ENCODE results near the gene NRXN3. TPM values are rescaled to one million over a fixed set of nuclear protein-coding genes. Genes with fewer than 3 reads are reported as not detected.

Gene NRXN3
- total RNA-seq, 1 experiment from 2014 or later, result not detected

- no peaks in the 10 kb centered on the region for H3K4me1 ChIP-seq (ENCODE audit: control insufficient read depth in 1 of 2, insufficient read depth in 2 of 2, low read length in 2 of 2)
- ATAC-seq, result no peak
These were observed 456.9 kb downstream of the NRXN3 start for GRCh38 chr14:78627114-78627513.

More at GRCh38 chr14:78627114-78627513, 456.9 kb downstream of the NRXN3 start:
- TF ChIP-seq SP1 (IDR thresholded peaks at IDR 0.05; ENCODE audit: low read depth) (no peak), SIN3A (IDR thresholded peaks at IDR 0.05; ENCODE audit: low read depth) (no peak), POLR2AphosphoS5 (IDR thresholded peaks at IDR 0.05; ENCODE audit: low read depth, low read length) (no peak), REST (IDR thresholded peaks at IDR 0.05; ENCODE audit: low read depth) (no peak), FOSL1 (IDR thresholded peaks at IDR 0.05; ENCODE audit: low read depth) (no peak), EZH2phosphoT487 (IDR thresholded peaks at IDR 0.05; ENCODE audit: borderline replicate concordance) (no peak), ZFX (IDR thresholded peaks at IDR 0.05) (no peak), JUND (IDR thresholded peaks at IDR 0.05) (no peak)
- H3K9me3 ChIP-seq (ENCODE audit: control insufficient read depth in 1 of 2, insufficient read depth in 1 of 2, low read depth in 1 of 2, low read length in 2 of 2), result no peaks in the 10 kb centered on the region
- ChIA-PET CTCF (no interaction called here), POLR2A (no interaction called here), RAD21 (ENCODE audit: low non-redundant PET in 1 of 2, low total read pairs in 2 of 2, uncharacterized antibody in 2 of 2, unreplicated experiment in 2 of 2) (no interaction called here)
- no peak overlapping the region for H3K4me2 ChIP-seq (ENCODE audit: low read length)
- H3K9me2 ChIP-seq (ENCODE audit: insufficient read depth), result no peaks in the 10 kb centered on the region
- no peaks in the 10 kb centered on the region for H4K20me1 ChIP-seq (ENCODE audit: insufficient read depth)
- no TSS peak for BruUV-seq (replicated peaks)
- no peak overlapping the region for H3K9ac ChIP-seq (ENCODE audit: low read length)
- no peak overlapping the region for H3K27ac ChIP-seq (ENCODE audit: low read depth, low read length)
- no peaks in the 10 kb centered on the region for H3K36me3 ChIP-seq (ENCODE audit: control insufficient read depth in 1 of 2, insufficient read depth in 2 of 2, low read length in 2 of 2)
- no peaks in the 10 kb centered on the region for H3K79me2 ChIP-seq (ENCODE audit: insufficient read depth, low read length)
- intact Hi-C loops (cut with micrococcal nuclease), result no loop called here
- DNase-seq (ENCODE audit: low read depth, low spot score), result no peak
- no peak overlapping the region for H3K4me3 ChIP-seq (replicated peaks in 1 of 2; ENCODE audit: low read depth in 1 of 2, low read length in 2 of 2)
- no peak overlapping the region for H2AFZ ChIP-seq (ENCODE audit: low read depth, low read length, poor library complexity, severe bottlenecking)
- no peaks in the 10 kb centered on the region for H3K27me3 ChIP-seq (ENCODE audit: insufficient read depth, low read length)

Data from HCT116 (cell line).